HG03095 (cell line): ENCODE measurements around the gene UBE2D4.

Experiments used
- ATAC-seq: cut with Tn5 transposase; IDR thresholded peaks from one replicate; pipeline ENCODE4 v1.9.1; 2021; ENCODE audit warnings: moderate library complexity; ENCODE audit not compliant: unreplicated experiment

Gene UBE2D4

GRCh38 chr7:43906331-43907010 lies 19.8 kb upstream of the UBE2D4 start, which contains the start of gene URGCP:
TSS of gene URGCP (minus strand) at chr7:43906596. CDS start at chr7:43906575, 21 bp downstream.
- ATAC-seq, result peak; percentile 80

GRCh38 chr7:43914795-43915194 lies 11.4 kb upstream of the UBE2D4 start:
- no peak for ATAC-seq

GRCh38 chr7:43915907-43916306 lies 10.3 kb upstream of the UBE2D4 start:
- no peak for ATAC-seq

- ATAC-seq, result no peak
Measured at GRCh38 chr7:43921423-43921822, 4.8 kb upstream of the UBE2D4 start.

- no peak for ATAC-seq
Measured at GRCh38 chr7:43922726-43923125, 3.5 kb upstream of the UBE2D4 start.

- peak; percentile 19 for ATAC-seq
Measured at GRCh38 chr7:43926798-43927123, 525 bp downstream of the UBE2D4 start.

- no peak for ATAC-seq
Measured at GRCh38 chr7:43927810-43928209, 1.6 kb downstream of the UBE2D4 start.

- ATAC-seq, result no peak
Measured at GRCh38 chr7:43929529-43930457, 3.6 kb downstream of the UBE2D4 start.

GRCh38 chr7:43931346-43931745 lies 5.1 kb downstream of the UBE2D4 start:
- no peak for ATAC-seq

- no peak for ATAC-seq
Measured at GRCh38 chr7:43933902-43934560, 7.8 kb downstream of the UBE2D4 start.

GRCh38 chr7:43937444-43937843 lies 11.2 kb downstream of the UBE2D4 start:
- ATAC-seq, result no peak

- no peak for ATAC-seq
Measured at GRCh38 chr7:43938892-43939482, 12.8 kb downstream of the UBE2D4 start.

- no peak for ATAC-seq
Measured at GRCh38 chr7:43942250-43942649, 16.0 kb downstream of the UBE2D4 start.

GRCh38 chr7:43942997-43943396 lies 16.8 kb downstream of the UBE2D4 start:
- ATAC-seq, result no peak

- ATAC-seq, result no peak
Measured at GRCh38 chr7:43943417-43944187, 17.4 kb downstream of the UBE2D4 start.

- no peak for ATAC-seq
Measured at GRCh38 chr7:43944286-43944685, 18.1 kb downstream of the UBE2D4 start.

GRCh38 chr7:43952028-43952427 lies 25.8 kb downstream of the UBE2D4 start:
- ATAC-seq, result no peak

GRCh38 chr7:43953071-43953470 lies 26.8 kb downstream of the UBE2D4 start:
- no peak for ATAC-seq

- ATAC-seq, result peak; percentile 70
Measured at GRCh38 chr7:43954524-43955228, 28.4 kb downstream of the UBE2D4 start.

GRCh38 chr7:43956027-43956426 lies 29.8 kb downstream of the UBE2D4 start:
- ATAC-seq, result no peak
